ENCODE data around the gene ACTR8.
A peak's percentile ranks its signal among the peaks of the same experiment; 100 is the strongest.
"Not testable (repeated sequence)": the region's sequence is repeated elsewhere in the genome, so short reads cannot be mapped to it uniquely, and the experiment has no call there.

Gene ACTR8, protein sequence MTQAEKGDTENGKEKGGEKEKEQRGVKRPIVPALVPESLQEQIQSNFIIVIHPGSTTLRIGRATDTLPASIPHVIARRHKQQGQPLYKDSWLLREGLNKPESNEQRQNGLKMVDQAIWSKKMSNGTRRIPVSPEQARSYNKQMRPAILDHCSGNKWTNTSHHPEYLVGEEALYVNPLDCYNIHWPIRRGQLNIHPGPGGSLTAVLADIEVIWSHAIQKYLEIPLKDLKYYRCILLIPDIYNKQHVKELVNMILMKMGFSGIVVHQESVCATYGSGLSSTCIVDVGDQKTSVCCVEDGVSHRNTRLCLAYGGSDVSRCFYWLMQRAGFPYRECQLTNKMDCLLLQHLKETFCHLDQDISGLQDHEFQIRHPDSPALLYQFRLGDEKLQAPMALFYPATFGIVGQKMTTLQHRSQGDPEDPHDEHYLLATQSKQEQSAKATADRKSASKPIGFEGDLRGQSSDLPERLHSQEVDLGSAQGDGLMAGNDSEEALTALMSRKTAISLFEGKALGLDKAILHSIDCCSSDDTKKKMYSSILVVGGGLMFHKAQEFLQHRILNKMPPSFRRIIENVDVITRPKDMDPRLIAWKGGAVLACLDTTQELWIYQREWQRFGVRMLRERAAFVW

DNA sequence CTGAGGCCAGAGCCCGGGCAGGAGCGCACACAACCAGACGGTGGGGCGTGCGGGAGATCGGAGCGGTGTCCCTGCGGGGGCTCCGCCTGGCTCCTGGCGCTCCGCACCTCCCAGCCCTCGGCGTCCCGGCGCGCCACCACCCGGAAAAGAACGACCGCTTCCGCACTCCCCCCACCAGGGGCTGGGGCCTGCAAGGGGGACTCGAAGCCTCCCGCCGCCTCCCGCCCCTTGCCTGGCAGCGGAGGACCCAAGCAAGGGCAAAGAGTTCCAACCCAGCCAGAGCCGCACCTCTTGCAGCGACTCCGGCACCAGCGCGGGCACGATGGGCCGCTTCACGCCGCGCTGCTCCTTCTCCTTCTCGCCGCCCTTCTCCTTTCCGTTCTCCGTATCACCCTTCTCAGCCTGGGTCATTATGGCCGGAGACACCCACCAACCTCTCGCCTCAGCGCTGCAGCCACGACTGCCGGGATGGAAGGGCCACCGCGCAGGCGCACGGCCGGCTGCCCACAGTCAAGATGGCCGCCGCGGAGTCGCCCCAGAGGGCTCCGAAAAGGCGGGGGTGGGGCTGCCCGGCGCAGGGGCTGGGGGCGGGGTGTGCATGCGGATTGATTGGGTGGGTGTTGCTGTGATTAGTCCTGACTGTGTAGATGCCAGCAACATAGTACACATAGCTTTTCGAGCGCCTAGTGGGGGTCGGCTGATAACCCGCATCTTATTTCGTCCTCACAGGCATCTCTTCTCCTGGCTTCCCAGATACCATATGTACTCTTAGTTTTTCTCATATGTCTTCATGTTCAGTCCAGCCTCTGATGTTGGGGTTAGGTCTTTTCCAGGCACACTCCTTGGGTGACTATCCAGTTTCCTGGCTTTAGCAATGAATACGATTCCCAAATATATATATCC, at the start of gene ACTR8:
Gene ACTR8 (minus strand): TSS at position 462 of the 903 bp plus-strand sequence. CDS start 51 bp downstream, at position 411.
- peak; percentile 64 for DNase-seq

DNA sequence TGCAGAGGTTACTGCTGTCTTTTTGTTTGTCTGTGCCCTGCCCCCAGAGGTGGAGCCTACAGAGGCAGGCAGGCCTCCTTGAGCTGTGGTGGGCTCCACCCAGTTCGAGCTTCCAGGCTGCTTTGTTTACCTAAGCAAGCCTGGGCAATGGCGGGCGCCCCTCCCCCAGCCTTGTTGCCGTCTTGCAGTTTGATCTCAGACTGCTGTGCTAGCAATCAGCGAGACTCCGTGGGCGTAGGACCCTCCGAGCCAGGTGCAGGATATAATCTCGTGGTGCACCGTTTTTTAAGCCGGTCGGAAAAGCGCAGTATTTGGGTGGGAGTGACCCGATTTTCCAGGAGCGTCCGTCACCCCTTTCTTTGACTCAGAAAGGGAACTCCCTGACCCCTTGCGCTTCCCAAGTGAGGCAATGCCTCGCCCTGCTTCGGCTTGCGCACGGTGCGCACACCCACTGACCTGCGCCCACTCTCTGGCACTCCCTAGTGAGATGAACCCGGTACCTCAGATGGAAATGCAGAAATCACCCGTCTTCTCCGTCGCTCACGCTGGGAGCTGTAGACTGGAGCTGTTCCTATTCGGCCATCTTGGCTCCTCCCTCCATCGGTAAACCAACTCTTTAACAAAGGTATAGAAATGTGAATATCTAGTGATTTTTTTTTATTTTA, 45.4 kb upstream of the ACTR8 start:
- not testable (repeated sequence) for DNase-seq

GRCh38 chr3:53921296-53921695, 39.3 kb upstream of the ACTR8 start:
- no peak for DNase-seq

DNA sequence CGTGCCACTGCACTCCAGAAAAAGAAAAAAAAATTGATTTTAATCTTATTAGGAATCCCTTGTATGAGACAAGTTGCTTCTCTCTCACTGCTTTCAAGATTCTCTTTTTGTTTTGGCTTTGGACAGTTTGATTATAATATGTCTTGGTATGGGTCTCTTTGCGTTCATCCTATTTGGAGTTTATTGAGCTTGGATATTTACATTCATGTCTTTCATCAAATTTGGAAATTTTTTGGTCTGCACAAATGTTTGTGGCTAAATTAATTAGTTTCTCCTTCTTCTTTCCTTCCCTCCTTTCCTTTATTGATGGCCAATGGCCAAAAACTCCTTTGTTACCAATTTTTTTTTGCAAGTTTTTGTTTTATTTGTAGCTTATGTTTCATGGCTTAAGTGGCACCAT, 37.8 kb upstream of the ACTR8 start:
- no peak for DNase-seq

- no peak for DNase-seq
These were observed 31.4 kb upstream of the ACTR8 start for GRCh38 chr3:53913401-53913800.

- no peak for DNase-seq
These were observed 20.8 kb upstream of the ACTR8 start for GRCh38 chr3:53902711-53903110.

DNA sequence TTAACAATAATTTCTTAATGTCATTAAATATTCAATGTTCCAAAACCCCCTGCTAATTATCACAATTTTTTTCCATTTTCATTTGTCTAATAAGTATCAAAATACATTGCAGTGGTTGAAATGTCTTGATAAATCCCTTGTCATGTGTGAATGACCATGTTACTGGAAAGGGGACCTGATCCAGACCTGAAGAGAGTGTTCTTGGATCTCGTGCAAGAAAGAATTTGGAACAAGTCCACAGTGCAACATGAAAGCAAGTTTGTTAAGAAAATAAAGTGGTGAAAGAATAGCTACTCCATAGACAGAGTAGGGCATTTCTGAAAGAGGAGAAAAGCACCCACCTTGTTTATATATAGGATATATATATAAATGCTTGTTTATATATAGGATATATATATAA, 20.1 kb upstream of the ACTR8 start:
- no peak for DNase-seq

DNA sequence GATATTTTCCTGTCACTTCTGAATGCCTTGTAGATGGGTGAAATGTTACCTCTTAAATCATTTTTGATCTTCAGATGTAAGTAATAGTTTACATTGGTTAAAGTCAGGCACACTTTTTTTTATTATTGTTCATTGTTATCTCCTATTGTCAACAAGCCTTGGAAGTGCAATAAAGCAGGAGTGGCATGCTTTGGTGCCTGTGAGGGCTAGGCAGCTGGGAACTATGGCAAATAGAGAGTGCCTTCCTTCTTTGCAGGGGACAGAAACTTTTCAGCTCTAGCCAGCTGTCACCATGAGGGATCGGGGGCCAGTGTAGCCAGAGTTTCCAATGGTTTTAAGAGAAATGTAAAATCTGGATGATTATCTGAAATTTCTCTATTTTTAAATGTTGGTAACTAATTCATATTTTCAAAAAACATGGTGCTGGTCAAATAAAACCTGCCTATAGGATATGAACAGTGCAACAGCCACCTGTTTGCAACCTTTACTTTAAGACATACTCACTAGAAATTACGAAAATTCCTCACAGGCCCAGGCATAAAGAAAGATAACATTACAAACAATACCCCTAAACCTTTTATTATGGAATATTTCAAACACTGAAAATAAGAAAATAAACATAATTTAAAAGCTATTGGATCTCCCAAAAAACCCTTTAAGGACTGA, 18.8 kb upstream of the ACTR8 start:
- no peak for DNase-seq

DNA sequence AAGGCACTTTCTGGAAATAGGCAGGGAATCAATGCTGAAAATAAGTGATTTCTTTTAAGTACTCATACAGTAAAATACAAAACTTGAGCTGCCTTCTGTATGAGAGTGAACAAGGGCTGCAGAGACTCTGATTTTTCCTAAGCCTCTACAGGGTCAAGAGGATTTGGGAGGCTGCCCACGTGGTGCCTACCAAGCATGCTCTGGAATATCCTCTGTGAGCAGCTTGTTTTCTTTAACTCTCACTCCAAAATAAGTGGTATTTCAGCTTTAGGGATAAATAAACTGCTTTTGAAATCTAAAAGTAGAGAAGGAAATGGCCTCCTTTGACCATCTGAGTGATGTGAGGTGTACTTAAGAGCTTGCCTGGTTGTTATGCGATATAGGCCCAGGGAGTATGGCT, 17.8 kb upstream of the ACTR8 start:
- DNase-seq, result no peak

GRCh38 chr3:53892286-53892637, 10.3 kb upstream of the ACTR8 start:
- DNase-seq, result no peak

GRCh38 chr3:53891497-53892285, 9.7 kb upstream of the ACTR8 start, which contains the start of gene SELENOK:
Gene SELENOK, minus strand, starts transcription at chr3:53891859.
- DNase-seq, result peak; percentile 96

- DNase-seq, result no peak
These were observed 8.9 kb upstream of the ACTR8 start for GRCh38 chr3:53890726-53891475.

DNA sequence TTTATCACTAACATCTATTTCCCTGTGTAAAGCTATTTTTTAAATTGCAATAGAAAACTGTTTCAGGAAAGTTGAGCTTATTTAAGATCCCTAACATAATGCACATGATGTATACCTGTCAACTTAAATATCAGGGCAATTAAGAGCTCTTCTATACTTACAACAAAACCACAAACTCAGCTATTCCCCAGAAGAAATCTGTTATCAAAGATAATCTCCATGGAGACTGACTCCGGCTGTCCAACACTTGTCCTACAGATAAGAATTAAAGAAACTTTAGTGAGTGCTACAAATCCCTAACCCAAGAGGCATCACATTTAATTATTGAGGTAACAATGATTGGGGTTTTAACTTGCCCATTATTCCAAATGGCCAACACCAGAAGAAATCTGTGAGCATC, 6.3 kb upstream of the ACTR8 start:
- no peak for DNase-seq

DNA sequence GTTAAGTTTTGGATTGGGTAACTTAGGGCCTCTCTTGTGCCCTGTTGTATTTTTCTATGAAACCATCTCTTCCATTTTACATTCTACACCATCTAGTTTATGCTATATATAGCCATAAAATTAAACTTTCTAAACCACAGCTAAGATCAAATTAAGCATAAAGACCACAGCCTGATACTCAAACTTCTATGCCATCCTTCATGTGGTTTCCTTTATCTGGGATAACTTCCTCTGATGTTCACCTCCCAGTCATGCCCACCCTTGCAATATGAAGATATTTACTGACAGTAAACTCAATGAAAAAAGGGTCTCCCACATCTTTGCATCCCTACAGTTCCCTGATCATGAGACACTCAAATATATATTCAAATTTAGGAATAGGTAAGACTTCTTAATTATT, 5.5 kb upstream of the ACTR8 start:
- no peak for DNase-seq

- no peak for DNase-seq
These were observed 3.3 kb upstream of the ACTR8 start for GRCh38 chr3:53885239-53885638.

DNA sequence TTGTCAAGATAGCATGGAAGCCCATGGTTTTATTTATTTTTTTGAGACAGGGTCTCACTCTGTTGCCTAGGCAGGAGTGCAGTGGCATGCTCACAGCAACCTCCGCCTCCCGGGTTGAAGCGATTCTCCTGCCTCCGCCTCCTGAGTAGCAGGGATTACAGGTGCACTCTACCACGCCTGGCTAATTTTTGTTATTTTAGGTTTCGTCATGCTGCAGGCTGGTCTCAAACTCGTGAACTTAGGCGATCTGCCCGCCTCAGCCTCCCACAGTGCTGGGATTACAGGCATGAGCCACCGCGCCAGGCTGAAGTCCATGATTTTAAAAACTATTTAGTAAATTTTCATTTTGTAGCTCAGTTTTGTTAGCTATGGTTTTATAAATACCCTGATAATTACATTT, 2.7 kb upstream of the ACTR8 start:
- DNase-seq, result no peak

- no peak for DNase-seq
These were observed 1.1 kb upstream of the ACTR8 start for GRCh38 chr3:53883008-53883407.

DNA sequence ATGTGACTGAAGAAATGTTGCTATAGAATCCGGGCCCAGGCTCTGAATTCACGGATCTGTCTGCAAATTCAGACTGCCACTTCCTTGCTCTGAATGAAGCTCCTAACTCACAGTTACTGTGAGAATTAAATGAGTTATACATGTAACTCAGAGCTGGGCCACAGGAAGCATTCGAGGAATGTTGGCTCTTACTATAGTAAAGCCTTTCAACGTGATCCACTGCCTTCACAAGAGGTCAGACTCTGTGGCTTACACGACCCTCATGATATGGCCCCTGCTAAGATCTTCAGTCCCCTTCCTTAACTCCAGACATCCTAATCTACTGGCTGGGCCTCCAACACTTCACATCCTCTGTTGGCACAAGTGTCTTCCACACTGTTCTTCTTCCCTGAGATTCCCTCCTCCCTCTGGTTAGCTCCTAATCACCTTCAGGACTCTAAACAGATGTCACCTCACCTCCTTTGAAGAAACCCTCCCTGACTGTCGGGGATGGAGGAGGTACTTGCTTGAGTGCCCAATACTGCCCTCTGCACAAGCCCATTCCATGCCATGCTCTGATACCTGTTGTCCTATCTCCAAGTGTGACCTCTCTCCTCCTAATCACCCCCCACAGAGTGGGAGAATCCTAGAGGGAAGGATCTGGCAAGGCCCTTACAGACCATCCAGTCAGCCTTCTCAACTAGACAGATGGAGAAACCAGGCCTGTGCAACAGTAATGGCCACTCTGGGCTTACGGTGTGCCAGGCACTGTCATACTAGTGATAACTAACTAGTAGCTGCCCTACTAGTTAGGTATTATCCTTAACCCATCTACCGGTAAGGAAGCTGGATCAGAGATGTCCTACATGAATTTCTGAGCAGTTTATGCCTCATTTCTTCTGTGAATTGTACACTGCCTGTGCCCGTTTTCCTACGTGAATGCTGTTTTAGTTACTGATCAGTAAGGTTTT, 1.3 kb downstream of the ACTR8 start:
- DNase-seq, result no peak

GRCh38 chr3:53865732-53866499, 16.0 kb downstream of the ACTR8 start:
- no peak for DNase-seq
